Measurements from ENCODE around the gene NPDC1. TPM values are rescaled to one million over a fixed set of nuclear protein-coding genes. Genes with fewer than 3 reads are reported as not detected.

Gene NPDC1, protein sequence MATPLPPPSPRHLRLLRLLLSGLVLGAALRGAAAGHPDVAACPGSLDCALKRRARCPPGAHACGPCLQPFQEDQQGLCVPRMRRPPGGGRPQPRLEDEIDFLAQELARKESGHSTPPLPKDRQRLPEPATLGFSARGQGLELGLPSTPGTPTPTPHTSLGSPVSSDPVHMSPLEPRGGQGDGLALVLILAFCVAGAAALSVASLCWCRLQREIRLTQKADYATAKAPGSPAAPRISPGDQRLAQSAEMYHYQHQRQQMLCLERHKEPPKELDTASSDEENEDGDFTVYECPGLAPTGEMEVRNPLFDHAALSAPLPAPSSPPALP
- 7.1 and 21.6 TPM in 2 replicates for total RNA-seq

DNA sequence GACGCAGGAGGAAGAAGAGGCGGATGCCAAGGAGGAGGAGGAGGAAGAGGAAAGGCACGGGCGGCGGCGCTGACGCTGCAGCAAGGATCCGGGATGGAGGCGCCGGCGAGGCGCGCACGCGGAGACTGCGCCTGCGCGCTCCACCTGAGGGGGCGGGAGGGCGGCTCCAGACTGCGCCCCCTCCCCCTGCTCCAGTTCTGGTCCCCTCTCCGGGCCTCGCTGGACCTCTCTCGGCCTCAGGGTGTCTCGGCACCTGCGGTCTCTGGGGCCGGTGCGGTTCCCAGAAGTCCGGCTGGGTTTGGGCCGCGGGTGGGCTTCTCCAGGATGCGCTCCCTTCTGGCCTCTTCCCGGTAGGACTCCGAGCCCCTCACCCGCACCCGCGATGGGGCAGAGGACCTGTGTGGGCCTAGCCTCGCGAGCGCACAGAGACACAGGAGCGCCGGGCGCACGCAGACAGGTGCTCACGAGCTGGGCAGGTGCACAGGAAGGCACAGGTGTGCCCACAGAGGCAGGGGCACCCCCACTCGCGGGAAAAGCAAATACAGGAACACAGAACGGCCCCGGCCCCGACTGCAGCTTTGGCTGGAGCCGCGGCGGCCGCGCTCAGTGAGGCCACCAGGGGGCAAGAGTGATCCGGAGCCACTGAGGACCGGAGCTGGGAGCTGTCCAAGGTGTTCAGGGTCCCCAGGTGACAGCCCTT lies at the start of gene NPDC1:
Gene NPDC1, minus strand, starts transcription at position 90 of the 700 bp plus-strand sequence. CDS start 188 bp downstream, outside the sequence.
- peak; percentile 51 for DNase-seq (ENCODE audit: low read depth)

DNA sequence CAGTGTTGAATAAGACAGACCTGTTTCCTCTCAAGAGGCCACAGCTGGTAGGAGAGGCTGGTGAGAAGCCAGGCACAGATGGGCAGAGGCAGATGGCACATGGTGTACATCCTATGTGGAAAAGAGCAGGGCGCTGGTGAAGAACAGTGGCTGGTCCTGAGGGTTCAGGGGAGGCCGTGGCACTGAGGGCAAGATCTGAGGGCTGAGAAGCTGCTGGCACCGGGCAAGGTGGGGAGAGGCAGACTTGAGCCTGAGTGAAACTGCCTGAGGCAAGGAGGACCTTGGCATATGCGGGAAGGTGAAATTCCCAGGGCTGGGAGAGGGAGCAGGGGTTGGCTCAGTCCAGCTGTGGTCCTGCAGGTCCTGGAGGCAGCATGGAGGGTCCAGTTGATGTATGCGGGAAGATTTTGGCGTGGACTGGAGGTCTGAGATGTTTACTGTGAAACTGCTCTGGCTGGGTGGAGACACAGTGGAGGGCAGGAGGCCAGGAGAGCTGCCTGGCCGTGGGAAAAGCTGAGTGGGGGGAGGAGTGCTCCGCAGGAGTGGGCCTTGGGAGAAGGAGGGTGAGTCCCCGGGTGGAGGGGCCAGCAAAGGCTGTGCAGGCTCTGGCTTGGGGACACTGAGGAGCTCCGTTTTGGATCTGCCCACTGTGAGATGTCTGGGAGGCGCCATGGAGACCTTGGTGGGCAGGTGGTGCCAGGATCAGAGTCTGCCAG lies 43.4 kb upstream of the NPDC1 start:
- DNase-seq (ENCODE audit: low read depth): no peak

DNA sequence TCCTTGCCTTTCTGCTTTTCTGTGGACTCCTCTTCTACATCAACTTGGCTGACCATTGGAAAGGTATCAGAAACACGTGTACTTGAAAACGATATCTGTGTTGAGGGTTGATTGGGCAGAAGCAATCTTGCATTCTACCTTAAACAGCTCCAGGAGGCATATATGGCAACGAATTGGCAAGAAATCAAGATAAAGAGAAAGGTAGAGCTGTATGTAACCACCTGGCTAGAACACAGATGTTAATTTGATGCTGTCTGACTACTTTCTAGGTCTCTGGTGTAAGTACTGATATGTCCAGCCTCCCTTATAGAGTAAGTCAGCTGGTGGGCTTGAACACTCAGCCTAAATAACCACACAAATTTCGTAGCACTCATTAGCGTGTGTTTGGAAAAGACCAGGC lies 42.1 kb upstream of the NPDC1 start:
- no peak for DNase-seq (ENCODE audit: low read depth)

DNA sequence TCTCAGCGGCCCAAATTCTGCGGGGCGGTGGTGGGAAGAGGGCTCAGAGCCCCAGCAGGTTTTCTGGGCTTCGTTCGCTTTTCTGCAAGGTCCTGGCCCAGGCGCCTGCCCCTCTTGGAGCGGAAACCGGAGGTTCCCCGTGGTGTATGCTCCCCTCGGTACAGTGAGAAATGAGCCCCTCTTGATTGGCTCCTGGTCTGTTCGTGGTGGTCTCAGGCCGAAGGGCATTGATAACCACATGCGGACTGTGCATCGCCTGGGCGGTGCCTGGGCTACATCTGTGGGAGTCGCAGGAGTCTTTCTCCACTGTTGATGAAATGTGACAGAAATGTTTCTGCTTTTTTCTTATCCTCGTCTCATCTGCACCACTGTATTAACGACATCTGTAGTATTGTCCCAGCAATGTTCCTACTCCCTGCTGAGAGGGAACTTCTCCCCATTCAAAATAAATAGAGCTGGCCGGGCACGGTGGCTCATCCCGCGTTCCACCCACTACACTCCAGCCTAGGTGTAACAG lies 41.5 kb upstream of the NPDC1 start:
- DNase-seq (ENCODE audit: low read depth): no peak

DNA sequence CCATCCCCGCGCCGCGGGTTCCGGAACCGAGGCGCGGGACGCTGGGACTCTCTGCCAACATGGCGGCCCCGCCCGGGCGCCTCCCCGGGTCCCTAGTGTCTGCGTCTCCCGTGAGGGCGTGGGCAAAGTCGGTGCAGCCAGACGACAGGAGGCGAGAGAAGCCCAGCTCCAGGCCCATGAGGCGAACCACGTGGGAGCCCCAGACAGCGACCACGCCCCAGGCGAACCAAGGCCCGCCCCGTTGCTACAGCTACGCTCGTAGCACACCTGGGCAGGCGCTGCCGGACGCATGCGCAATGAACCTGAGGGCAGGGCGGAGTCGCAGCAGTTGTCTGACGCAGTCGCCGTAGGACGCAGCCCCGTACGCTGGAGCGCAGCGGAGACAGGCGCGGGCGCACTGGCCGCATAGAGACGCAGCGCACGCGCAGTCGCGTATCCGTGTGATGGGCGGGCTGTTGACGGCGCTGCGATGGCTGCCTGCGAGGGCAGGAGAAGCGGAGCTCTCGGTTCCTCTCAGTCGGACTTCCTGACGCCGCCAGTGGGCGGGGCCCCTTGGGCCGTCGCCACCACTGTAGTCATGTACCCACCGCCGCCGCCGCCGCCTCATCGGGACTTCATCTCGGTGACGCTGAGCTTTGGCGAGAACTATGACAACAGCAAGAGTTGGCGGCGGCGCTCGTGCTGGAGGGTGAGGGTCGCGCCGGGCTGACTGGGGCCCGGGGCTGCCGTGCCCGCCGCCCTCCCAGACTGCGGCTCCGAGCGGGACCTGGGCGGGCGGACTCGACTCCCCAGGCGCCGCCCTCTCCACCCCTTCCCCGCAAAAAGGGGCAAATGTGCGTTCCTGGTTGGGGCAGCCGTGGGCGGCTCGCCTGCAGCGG lies 40.8 kb upstream of the NPDC1 start, which contains the start of gene MAN1B1:
Gene MAN1B1, plus strand, starts transcription at position 455 of the 878 bp plus-strand sequence. Its CDS starts 15 bp downstream, at position 470.
- peak; percentile 96 for DNase-seq (ENCODE audit: low read depth)

DNA sequence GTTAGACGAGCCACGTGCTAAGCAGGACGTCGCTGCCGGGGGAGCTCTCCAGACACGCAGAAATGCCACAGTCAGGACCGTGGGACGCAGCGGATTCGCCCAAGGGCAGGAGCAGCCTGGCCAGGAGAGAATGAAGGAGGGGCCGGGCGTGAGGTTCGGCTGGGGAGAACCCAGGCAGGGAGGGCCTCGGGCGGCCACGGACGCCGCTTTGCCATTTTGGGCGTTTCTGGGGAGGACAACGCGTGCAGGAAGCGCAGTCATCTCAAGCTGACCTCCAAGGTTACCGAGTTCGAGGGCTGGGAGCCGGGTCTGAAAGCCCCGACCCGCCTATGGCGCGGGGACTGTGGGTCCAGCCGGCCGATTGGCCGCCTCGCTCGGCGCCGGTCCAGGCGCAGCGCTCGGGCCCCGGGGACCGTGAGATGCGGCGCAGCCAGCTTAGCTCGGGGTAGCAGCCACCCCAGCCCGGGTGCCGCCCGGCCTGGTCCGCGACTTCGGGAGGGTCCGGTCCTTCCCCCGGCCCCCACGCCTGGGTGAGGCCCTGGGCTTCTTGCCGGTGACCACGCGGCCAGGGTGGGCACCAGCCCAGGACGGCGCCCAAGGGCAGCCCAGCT lies 40.0 kb upstream of the NPDC1 start:
- no peak for DNase-seq (ENCODE audit: low read depth)

DNA sequence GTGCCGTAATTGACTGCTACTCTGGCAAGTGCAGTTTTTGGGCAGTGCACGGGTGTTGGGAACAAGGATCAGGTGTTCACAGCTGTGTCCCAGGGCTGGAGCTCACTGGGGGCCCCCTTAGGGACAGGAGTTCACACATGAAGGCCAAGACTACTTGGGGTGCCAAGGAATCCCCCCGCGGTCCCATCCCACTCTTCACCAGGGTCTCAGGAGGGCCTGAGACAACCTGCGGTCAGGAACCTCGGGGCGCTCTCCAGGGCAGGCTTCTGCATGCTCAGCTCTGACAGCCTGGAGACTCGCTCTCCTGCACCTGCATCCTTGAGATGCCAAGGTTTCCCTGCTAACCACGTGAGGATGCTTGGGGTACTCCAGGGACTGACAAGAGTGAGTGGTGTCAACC lies 38.5 kb upstream of the NPDC1 start:
- no peak for DNase-seq (ENCODE audit: low read depth)

DNA sequence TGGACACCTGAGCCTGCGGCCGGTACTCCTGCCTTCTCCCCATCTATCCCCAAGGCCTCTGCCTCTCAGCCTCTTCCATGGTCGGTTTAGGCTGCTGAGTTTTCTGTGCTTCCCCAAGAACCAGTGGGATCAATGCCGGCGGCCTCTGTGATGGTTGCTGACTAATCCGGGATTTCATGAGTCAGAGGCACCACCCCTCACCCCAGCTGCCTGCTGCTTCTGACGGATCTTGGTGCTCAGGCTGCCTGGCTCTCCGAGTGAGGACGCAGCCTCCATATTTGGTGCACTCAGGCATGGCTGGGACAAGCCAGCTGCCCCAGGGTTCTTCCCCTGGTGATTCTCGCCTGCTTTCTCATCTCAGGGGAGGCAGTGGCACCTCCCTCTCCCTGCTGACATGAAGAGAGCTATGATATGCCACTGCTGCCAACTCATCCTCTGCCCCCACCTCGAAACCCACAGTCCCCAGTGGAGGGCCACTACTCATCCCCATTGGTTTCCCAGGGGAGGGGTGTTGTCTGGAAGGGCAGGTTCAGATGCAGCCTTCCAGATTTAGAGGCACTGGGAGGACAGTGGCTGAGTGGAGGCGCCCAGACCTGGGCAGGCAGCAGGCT lies 37.5 kb upstream of the NPDC1 start:
- DNase-seq (ENCODE audit: low read depth): peak; percentile 97

DNA sequence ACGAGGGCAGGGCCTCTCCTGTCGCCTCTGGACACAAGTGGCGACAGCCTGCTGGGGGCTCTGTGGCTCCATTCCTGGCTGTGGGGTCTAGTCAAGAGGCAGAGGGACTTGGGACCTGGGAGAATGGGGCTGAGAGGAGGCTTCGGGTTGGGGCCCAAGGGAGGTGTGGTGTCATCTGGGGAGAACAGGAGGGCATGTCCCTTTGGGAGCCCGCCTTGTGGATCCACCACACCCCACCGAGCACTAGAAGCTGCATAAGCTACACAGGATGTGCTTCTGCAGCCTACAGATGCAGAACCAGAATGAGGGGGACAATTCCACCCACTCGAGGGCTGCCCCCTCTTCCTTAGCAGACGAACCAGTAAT lies 36.9 kb upstream of the NPDC1 start:
- no peak for DNase-seq (ENCODE audit: low read depth)

DNA sequence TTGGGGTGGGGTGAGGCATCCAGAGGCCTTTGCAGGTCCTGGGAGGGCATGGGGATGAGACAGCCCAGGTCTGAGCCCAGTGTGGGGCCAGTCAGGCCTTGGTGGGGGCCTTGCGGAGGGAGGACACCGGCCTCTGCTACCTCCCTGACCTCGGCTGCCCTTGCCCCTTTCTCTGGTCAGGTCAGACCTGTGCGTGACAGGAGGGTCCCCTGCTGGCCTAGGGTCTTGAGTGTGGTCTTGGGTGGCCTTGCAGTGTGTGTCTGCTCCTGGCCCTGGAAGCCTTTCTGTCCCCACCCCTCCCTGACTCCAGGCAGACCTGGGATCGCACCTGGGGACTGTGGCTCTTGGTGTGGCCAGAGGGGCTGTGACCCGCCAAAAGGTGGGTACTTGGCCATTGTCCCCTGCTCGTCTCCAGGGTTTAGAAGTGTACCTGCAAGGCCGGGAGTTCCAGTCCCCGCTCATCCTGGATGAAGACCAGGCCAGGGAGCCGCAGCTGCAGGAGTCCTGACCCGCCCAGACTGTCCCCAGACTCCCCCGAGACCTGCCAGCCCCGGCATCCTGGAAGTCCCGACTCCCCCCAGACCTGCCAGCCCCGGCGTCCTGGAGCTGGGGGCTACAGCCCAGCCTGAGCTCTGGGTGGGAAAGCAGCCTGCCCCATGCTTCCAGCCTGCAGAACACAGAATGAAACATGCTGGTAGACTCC lies 36.4 kb upstream of the NPDC1 start:
- DNase-seq (ENCODE audit: low read depth): no peak

DNA sequence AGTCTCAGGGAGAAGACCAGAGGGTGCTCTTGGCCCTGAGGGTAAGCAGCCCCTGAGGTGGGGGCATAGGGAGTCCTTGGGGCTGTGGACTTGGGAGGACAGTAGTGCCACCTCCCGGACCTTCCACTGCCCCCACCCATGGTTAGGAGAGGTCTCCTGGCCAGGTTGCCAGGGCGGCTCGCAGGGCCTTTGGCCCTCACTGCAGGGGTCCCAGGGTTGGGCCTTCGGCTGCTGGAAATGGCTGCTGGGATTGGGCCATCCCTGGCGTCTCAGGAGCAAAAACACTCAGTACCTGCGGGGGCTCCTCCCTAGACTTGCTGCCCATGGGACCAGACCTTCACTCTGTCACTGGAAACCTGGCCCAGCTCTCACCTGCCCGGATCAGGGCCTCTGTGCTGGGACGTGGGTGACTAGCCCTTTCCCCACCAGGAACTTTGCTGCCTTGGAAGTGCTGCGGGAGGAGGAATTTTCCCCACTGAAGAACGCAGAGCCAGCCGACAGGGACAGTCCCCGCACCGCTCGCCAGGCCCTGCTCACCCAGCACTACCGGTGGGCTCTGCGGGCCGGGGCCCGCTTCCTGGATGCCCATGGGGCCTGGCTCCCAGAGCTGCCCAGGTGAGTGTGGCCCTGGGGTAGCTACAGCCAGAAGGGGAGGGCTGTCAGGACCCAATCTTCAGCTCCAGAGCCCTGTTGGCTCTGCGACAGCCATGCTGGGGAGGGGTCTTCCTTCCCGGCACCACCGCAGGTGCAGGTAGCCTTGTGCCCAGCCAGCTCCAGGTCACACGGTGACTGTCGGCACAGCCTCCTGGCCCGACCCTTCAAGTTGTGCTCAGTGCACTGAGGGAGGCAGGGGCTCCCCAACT lies 34.5 kb upstream of the NPDC1 start:
- DNase-seq (ENCODE audit: low read depth): no peak

DNA sequence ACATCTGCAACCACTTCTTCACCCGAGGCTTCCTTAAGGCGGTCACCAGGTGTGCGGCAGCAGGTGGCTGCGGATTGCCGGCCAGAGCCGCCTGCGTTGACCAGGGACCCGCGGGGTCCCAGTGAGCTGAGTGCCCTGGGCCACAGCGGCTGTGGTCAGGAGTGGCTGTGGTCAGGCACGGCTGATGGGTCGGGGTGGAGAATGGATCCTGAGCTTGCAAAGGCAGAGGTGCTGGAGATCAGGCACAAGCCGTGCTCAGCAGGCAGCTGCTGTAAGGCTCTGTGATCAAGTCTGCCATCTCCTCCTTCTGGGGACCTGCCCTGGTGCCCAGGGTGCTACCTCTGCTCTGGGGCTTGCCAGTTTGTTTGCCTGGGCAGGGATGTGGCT lies 33.4 kb upstream of the NPDC1 start:
- DNase-seq (ENCODE audit: low read depth): no peak

DNA sequence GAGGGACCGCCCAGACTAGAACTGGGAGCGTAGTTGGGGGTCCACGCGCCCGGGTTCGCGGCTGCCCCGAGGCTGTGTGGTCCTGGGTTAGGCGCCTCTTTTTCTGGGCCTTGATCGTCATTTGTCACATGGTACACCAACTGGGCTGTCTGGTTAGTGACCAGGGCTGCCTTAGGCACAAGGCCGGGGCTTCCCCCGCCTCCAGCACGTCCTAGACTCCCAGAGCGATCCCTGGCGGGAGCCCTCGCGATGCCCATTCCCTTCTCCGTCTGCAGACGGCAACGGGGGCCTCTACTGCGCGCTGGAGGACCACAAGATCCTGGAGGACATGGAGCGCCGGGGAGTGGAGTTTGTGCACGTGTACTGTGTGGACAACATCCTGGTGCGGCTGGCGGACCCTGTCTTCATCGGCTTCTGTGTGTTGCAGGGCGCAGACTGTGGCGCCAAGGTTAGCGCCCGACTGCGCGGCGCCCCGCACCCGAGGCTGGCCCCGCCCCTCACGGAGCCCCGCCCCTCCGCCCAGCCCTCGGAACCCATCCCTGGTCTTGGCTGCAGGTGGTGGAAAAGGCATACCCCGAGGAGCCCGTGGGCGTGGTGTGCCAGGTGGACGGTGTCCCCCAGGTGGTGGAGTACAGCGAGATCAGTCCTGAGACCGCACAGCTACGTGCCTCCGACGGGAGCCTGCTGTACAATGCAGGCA lies 32.9 kb upstream of the NPDC1 start:
- DNase-seq (ENCODE audit: low read depth): no peak

DNA sequence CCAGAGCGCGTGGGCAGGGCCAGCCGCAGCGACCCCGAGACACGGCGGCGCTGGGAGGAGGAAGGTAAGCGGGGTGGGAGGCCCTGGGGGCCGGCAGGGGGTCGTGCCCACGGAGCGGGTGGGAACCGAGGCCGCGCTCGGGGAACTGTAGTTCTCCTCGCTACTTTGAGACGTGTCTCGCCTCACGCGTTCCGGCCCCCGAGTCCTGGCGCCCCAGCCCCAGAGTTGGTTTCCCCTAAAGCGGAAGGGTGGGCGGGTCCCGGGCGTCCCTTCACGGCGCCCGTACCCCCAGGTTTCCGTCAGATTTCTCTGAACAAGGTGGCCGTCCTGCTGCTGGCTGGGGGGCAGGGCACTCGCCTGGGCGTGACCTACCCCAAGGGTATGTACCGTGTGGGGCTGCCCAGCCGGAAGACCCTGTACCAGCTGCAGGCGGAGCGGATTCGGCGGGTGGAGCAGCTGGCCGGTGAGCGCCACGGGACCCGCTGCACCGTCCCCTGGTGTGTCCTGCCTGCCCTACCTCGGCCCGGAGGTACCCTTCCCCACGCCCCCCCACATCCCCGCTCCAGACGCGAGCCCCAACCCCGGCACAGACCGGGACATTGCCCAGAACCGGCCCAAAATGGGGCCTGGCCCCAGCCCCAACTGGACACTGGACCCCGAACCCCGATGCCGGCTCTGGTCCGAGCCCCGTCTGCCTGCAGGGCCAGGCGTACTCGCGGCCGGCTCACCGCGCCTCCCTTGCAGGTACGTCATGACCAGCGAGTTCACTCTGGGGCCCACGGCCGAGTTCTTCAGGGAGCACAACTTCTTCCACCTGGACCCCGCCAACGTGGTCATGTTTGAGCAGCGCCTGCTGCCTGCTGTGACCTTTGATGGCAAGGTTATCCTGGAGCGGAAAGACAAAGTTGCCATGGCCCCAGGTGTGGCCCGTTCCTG lies 32.0 kb upstream of the NPDC1 start:
- no peak for DNase-seq (ENCODE audit: low read depth)

DNA sequence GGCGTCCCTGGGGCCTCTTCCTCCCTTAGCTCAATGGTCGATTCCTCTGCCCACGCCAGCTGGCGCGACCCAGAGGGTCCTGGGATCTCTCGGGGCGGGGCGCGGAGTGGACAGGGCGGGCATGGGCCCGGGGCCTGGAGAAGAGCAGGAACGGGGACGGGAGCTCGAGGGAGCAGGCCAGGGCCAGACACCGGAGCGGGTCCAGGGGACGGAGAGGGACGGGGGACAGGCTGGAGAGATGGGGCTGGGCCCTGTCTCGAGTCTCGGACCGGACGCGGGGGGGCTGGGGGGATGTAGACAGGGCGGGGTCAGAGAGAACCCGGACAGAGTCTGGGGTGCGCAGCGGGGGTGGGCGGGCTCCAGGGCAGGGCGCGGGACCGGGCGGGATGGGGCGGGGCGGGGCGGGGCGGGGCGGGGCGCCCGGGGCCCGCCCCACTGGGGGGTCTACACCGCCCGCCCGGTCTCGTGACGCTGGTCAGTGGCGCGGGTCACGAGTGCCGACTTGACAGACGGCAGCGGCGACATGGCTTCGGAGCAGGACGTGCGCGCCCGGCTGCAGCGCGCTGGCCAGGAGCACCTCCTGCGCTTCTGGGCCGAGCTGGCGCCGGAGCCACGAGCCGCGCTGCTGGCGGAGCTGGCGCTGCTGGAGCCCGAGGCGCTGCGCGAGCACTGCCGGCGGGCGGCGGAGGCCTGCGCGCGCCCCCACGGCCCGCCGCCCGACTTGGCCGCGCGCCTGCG lies 31.2 kb upstream of the NPDC1 start, which contains the start of gene UAP1L1:
Gene UAP1L1, plus strand, starts transcription at position 508 of the 738 bp plus-strand sequence. Its CDS starts 16 bp downstream, at position 524.
- DNase-seq (ENCODE audit: low read depth): no peak

DNA sequence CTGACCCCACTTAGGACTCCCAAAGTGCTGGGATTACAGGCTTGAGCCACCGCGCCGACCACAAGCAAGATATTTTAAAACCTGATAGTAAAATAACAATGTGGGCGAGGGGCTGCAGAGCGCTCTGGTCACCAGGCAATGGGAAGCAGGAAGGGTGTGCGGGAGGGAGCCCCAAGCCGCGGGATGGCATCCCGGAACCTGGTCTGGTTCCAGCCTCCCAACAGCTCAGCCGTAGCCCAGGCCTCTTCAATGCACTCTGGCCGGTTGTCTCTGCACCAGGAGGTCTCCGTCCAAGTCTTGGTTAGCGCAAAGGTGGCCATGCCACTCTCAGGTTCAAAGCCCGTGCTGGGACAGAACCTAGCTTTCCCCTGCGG lies 30.6 kb upstream of the NPDC1 start:
- no peak for DNase-seq (ENCODE audit: low read depth)
